HG03060 (cell line): ENCODE measurements around the gene TPSB2.
"Not testable (repeated sequence)": the region's sequence is repeated elsewhere in the genome, so short reads cannot be mapped to it uniquely, and the experiment has no call there.

Experiments
- ATAC-seq: cut with Tn5 transposase; IDR thresholded peaks from one replicate; pipeline ENCODE4 v1.9.1; 2021; ENCODE audit warnings: low read depth, moderate number of reproducible peaks; ENCODE audit not compliant: unreplicated experiment

The TPSB2 gene

DNA sequence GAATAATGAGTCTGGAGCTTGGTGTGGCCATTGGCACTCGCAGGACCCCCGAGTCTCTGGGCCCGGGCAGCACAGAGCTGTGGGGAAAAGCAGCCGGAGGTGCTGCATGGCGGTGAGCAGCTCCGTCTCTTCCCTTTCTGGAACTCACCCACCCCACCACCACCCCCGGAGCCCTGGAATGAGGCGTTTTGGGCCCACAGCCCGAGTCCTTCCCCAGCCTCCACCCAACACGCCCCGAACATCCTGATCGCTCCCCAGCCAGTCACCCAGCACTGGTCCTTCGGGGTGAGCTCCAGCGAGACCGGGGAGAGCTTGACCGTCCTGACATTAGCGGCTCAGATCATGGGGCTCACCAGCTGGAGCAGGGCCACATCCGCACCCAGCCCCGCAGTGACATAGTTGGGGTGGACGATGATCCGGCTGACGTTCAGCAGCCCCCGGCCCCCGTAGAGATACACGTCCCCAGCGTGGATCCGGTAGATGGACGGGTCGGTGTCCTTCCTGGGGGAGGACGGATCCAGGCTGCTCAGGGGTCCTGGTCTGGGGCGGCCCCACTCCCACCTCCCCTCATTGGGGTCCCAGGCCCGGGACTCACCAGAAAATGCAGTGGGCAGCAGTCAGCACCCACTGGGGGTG, 32.3 kb upstream of the TPSB2 start:
- no peak for ATAC-seq

DNA sequence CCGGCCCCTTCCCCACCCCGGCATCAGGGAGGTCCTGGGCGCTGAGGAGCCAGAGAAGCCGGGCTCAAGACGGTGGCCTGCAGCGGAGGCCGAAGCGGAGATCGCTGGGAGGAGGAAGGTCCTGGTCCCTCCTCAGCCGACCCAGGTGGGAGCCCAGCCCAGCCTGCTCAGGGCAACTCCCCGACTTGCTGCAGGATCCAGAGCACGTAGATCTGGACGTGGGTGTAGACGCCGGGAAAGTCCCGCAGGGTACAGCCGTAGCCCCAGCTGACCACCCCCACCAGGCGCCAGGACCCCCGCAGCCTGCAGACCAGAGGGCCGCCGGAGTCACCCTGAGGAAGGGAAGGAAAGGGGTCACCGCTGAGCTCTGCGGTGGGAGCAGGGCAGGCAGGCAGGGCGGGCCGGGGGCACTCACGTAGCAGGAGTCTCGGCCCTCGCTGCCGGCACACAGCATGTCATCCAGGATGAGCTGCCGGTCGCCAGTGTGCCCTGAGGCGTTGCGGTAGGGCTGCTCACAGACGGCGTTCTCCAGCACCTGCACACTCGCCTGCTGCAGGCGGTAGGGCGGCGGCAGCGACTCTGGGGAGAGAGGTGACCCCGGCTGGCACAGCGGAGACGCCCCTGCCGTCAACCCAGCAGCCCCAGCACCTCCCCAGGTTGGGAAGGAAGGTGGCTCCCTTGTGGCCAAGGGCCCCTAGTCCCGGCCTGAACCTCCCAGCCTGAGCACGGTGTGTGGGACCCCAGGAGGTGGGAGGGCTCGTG, 31.3 kb upstream of the TPSB2 start:
- no peak for ATAC-seq

DNA sequence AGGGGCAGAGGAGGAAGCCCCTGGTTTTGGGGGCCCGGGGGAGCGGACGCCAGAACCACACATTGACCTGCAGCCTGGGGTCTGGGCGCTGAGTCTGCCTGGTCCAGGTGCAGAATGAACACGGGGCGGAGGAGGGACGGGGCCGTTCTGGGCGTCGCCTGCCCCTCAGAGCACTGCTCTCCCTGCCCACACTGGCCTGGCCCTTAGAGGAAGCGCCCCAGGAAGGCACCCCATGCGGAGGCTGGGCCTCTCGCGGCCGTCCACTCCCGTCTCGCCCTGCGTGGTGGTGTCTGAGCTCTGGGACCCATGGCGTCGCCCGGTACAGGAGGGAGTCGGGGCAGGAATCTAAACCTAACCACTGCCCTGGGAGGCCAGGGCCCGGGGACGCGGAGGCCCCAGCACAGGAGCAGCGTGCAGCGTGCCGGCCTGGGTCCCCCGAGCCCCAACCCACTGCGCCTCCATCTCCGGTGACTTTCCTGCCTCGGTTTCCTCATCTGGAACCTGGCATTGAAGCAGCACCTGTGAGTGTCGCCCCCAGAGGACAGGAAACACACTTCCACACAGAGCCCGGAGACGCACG, 30.2 kb upstream of the TPSB2 start:
- ATAC-seq: no peak

DNA sequence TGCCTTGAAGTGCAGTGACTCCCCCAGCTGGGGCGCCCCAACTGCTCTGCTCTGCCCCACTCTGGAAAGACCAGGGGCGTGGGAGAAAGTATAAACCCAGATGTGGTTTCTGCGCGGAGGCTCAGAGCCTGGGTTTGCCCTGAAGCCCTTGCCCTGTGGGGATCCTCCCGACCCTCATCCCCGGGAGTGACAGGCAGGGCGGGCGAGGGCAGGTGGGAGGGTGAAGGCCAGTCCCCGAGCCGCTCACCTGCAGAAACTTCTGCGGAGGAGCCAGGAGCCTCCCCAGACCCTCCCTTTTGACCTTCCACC, 29.7 kb upstream of the TPSB2 start:
- ATAC-seq: no peak

DNA sequence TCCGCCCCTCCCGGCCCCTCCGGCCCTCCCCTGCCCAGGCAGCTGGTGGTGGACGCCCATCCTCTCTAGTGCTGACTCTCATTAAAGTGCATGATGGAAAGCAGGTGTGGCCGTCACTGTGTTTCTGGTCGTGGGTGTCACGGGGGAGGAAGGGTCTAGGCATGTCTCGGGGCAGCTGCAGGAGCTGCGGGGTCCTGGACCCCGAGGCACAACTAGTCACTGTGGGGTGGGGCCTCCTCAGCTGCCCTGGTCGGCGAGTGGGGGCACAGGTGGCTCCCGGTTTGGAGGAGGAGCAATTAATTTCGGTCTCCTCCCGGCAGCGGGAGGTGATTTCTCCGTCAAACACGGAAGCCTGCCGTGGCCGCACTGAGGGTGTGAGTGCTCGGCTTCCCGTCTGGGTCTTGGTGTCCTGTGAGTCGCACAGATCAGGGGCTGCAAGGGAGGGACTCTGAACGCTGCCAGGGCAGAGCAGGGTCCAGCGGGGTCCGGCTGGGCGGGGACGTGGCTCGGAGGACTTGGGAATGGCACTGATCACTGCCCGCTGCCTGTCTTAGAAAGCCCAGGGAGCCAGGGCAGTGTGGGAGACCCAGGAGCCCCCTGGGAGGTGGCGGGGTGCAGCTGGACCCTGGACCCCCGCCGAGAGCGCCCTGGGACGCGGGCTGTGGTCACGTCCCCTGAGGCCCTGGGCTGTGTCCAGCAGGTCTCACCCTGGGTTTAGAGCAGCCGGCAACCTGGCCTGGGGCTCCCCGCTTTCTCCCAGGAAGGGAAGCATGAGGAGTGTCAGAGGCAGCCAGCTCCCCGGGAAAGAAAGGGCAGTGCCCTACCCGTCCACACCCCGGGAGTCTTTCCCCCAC, 29.1 kb upstream of the TPSB2 start:
- ATAC-seq: no peak

DNA sequence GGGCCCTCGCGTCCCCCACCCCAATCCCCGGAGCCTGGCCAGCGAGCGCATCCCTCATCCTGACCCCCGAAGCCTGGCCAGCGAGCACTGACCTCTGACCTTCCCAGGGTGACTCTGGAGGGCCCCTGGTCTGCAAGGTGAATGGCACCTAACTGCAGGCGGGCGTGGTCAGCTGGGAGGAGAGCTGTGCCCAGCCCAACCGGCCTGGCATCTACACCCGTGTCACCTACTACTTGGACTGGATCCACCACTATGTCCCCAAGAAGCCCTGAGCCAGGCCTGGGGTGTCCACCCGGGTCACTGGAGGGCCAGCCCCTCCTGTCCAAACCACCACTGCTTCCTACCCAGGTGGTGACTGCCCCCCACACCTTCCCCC, 28.2 kb upstream of the TPSB2 start:
- no peak for ATAC-seq

DNA sequence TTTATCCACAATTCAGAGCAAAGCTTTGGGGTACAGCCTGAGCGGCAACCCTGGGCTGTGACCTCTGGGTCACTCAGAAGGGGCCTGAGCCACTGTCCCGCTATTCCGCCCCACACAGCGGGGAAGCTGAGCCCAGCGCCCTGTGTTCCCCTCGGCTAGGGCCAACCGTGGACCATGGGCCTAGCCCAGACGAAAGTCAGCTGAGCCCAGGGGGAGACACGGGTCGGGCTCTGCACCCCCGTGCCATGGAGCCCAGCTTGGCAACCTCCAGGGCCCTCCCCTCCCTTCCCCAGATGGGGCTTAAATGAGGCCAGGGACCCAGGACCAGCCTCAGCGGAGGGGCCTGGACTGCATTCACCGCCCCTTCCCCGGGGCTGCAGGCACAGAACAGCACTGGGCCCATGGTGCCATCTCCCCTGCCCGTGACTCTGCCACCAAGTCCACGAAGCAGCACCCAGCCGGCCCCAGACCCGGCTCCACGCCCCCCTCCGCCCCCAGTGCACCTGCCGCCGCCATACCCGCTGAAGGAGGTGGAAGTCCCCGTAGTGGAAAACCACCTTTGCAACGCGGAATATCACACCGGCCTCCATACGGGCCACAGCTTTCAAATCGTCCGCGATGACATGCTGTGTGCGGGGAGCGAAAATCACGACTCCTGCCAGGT, 27.7 kb upstream of the TPSB2 start:
- ATAC-seq: no peak

DNA sequence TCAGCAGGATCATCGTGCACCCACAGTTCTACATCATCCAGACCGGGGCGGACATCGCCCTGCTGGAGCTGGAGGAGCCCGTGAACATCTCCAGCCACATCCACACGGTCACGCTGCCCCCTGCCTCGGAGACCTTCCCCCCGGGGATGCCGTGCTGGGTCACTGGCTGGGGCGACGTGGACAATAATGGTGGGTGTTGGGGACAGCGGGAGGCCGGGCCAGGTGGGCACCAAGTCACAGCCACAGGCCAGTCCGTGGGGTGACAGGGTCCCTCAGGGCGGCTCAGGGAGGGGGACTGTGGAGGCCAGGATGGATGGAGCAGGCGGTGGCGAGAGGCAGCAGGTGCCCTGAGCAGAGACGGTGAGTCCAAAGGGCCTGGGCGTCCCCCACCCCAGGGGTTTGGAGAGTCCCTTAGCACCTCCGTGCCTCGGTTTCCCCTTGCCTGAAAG, 26.9 kb upstream of the TPSB2 start:
- no peak for ATAC-seq

DNA sequence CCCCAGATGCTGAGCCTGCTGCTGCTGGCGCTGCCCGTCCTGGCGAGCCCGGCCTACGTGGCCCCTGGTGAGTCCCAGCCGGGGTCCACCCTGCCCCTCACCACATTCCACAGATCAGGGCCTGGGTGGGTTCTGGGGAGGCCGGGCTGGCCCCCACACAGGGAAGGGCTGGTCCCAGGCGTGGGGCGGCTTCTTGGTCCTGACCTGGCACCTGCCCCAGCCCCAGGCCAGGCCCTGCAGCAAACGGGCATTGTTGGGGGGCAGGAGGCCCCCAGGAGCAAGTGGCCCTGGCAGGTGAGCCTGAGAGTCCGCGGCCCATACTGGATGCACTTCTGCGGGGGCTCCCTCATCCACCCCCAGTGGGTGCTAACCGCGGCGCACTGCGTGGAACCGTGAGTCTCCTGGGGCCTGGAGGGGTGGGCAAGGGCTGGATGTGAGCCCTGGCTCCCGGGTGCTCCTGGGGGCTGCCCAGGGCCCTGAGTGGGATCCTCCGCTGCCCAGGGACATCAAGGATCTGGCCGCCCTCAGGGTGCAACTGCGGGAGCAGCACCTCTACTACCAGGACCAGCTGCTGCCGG, 26.4 kb upstream of the TPSB2 start:
- not testable (repeated sequence) for ATAC-seq

DNA sequence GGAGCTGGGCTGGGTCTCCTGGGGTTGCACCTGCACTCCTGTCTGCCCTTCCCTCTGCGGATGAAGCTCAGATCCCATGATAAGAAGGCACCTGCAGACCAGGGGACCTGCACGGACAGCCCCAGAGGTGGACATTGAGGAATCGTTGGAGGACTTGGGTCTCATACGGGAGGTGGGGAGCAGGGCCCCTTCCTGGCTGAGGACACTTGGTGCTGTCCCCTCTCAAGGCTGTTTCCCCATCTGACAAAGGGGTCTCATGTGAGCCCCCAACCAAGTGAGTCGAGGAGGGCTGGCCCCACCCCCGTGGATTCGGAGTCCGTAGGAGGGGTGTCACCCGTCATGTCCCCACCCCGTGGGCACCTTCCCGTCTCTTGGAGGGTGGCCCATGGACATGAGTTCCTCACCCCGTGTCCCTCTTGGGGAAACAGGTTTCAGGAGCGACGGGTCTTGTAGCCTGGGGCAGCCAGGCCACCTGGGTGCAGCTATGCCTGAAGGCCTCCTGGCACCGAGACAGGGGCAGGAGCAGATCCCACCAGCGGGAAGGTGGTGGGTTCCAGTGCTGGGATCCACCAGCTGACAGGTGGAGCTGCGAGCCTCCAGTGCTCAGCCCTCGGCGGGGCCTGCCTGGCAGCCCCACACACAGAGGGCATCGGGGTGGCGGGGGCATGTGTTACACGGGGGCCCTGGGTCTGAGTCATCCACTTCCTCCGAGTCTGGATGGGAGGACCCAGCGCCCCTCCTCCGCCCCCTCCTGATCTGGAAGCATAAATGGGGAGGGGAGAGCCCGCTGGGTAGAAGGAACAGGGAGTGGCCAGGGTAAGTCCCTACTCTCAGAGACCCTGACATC, 25.5 kb upstream of the TPSB2 start, which contains the start of gene TPSD1:
TPSD1 (plus strand) TSS at position 794 of the 847 bp plus-strand sequence. CDS start 212 bp downstream, outside the sequence.
- not testable (repeated sequence) for ATAC-seq

DNA sequence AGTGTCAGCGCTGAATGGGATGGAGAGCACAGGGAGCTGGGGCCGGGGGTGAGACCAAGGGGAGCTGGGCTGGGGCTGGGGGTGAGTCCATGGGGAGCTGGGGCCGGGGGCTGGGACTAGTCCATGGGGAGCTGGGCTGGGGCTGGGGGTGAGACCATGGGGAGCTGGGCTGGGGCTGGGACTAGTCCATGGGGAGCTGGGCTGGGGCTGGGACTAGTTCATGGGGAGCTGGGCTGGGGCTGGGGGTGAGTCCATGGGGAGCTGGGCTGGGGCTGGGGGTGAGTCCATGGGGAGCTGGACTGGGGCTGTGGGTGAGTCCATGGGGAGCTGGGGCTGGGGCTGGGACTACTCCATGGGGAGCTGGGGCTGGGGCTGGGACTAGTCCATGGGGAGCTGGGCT, 24.8 kb upstream of the TPSB2 start:
- ATAC-seq: not testable (repeated sequence)

DNA sequence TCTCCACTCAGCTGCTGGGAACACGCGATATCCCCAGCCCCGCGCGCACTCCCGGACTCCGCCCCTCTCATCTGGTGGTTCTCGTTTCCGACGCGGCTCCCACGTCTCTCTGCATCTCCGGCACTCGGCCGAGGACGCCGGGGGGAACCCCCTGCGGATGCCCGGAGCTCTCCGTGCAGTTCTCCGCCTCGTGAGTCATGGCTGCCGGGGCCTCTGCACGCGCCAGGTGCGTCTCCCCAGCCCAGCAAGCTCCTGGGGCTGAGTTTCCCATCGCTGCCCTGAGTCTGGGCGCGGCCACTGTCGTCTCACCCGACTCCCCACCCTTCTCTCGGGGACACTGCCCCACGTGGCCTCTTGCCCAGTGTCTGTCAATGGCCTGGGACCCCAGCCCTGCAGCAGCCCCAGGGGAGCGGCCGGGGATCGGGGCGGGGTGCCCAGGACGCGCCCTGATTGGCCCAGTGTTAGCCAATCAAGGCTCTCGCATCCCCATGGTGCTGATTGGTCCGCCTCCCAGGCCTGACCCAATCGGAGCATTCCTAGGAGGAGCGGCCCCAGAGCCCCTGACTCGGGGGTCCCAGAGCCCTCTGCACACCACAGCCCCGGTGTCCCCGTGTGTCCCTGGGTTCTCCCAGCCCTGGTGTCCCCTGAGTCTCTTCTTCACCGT, 23.8 kb upstream of the TPSB2 start:
- not testable (repeated sequence) for ATAC-seq

DNA sequence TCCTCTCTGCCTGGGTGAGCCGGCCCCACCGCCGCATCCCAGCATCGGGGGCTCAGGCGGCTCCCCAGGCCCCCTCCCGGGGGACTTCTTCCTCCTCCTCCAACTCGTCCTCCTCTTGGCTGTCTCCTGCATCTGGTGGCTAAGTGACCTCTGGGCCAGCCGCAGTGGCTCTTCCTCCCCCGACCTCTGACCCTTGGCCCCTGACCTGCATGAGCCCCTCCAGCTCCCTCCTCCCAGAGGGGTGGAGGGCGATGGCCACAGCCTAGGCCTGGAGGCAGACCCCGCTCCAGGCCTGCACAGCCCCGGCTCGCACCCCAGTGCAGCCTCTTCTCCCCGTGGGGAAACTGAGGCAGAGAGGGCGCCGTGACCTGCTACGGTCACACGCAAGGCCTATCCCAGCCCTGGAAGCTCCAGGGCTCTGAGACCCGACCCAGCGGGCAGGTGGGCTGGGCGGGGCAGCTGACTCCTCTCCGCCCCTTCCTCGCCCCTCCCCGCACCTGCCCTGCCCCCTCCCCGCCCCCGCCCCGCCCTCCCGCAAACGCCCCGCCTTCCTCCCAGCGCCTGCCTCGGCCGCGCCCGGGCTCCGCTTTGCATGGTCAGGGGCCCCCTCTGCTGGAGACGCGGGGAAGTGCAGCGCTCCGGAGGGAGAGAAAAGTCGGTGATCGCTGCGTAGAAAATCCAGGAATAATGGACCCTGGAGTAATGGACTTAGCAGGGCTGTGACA, 19.2 kb upstream of the TPSB2 start:
- not testable (repeated sequence) for ATAC-seq

DNA sequence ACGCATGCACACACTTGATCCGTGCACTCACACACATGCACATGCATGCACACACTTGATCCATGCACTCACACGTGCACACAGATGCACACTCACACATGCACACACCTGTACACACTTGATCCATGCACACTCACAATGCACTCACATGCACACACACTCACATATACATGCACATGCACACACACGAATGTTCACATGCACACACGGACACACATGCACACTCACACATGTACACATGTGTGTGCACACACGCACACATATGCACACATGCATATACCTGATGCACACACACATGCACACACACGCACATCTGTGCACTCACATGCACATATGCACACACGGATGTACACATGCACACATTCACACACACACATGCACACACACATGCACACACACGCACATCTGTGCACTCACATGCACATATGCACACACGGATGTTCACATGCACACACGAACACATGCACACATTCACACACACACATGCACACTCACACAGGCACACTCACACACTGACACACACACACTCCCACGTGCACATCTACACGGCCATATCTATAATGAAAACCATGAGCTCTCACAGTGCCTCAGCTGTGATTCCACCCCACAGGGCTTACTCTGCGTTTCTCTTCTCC, 18.0 kb upstream of the TPSB2 start:
- ATAC-seq: not testable (repeated sequence)

DNA sequence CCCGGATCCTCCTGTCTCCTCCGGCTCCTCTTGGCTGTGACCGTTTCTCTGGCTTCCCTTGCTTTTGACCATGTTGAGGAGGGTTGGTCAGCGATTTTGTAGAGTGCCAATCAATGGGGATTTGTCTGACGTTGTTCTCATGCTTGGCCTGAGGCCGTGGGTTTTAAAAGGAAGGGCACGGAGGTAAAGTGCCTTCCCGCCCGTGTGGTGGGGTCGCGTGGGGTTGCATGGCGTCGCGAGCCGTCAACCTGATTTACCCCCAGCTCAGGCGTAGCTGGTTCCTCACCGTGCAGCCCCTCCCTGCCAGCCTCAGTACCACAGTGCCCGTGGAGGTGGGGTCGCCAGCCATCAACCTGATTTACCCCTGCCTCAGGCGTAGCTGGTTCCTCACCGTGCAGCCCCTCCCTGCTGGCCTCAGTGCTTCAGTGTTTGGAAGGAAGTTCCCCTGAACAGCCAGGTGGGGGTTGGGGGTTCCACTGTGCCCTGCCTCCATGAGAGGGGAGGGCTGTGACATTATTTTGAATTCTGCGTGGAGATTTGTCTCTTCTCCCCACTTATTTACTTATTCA, 15.6 kb upstream of the TPSB2 start:
- ATAC-seq: no peak

DNA sequence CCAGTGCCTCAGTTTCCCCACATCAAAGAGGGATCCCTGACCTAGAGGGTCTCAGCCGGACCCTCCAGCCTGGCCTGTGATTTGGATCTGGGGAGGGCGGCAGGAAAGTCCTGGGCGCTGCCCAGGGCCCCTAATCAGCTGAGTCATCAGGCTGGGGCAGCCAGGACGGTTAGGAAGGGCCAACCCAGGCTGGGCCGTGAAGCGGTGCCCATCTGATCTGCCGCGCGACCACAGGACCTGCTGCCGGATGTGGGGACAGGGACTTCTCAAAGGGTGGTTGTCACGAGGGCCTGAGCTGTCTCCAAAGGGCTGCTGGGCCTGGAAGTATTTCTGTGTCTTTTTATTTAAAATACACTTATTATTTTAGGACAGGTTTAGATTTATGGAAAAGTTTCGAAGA, 14.9 kb upstream of the TPSB2 start:
- ATAC-seq: no peak
